Astrocyte (in vitro differentiated cells and primary cell): ENCODE results near the gene KCNQ1. TPM values are rescaled to one million over a fixed set of nuclear protein-coding genes. Genes with fewer than 3 reads are reported as not detected.

ENCODE experiments used
- DNase-seq: peaks from one replicate; pipeline ENCODE4 v3.0.0-alpha.2; 2010; ENCODE audit warnings: low read depth
- FAIRE-seq: peaks from 2 replicates; lab custom pipeline; 2011; peaks lifted over from hg19 to GRCh38; lab: Jason Lieb, UNC
- H2AFZ ChIP-seq: 2 replicates; pipeline ENCODE4 v1.6.0; 2012; ENCODE audit warnings: low read depth, low read length, inconsistent platforms
- H3K27ac ChIP-seq: 2 replicates; pipeline ENCODE4 v1.5.1; 2011; ENCODE audit warnings: low read depth, low read length, inconsistent platforms
- H3K27me3 ChIP-seq: 2 replicates; pipeline ENCODE4 v1.6.0; 2011; ENCODE audit warnings: low read length, inconsistent platforms; ENCODE audit not compliant: insufficient read depth
- H3K36me3 ChIP-seq: 2 replicates; pipeline ENCODE4 v1.5.1; 2011; ENCODE audit warnings: low read length, inconsistent platforms; ENCODE audit not compliant: insufficient read depth
- H3K4me1 ChIP-seq: 2 replicates; pipeline ENCODE4 v1.5.1; 2011; ENCODE audit warnings: low read length, inconsistent platforms; ENCODE audit not compliant: insufficient read depth
- H3K4me2 ChIP-seq: 2 replicates; pipeline ENCODE4 v1.6.0; 2012; ENCODE audit warnings: low read length, inconsistent platforms
- H3K4me3 ChIP-seq: 2 replicates; pipeline ENCODE4 v1.5.1; 2011; ENCODE audit warnings: low read depth, mild to moderate bottlenecking, low read length, inconsistent platforms; ENCODE audit not compliant: insufficient read depth
- H3K79me2 ChIP-seq: 2 replicates; pipeline ENCODE4 v1.6.0; 2012; ENCODE audit warnings: mild to moderate bottlenecking, low read length, inconsistent platforms; ENCODE audit not compliant: insufficient read depth
- H3K9ac ChIP-seq: 2 replicates; pipeline ENCODE4 v1.6.0; 2012; ENCODE audit warnings: mild to moderate bottlenecking, low read length, inconsistent platforms
- H3K9me3 ChIP-seq: 2 replicates; pipeline ENCODE4 v1.5.1; 2012; ENCODE audit warnings: low read depth, mild to moderate bottlenecking, low read length, inconsistent platforms; ENCODE audit not compliant: insufficient read depth
- H4K20me1 ChIP-seq: 2 replicates; pipeline ENCODE4 v1.6.0; 2012; ENCODE audit warnings: low read length, inconsistent platforms; ENCODE audit not compliant: insufficient read depth
- H3K27ac Mint-ChIP-seq: one replicate; pipeline ENCODE4 v1.8.0; 2021; ENCODE audit warnings: mild to moderate bottlenecking, mixed read lengths; ENCODE audit not compliant: unreplicated experiment
- H3K27me3 Mint-ChIP-seq: one replicate; pipeline ENCODE4 v1.8.0; 2021; ENCODE audit warnings: low read depth, mixed read lengths; ENCODE audit not compliant: unreplicated experiment
- H3K36me3 Mint-ChIP-seq: one replicate; pipeline ENCODE4 v1.8.0; 2021; ENCODE audit warnings: low read depth, mixed read lengths; ENCODE audit not compliant: unreplicated experiment
- H3K4me1 Mint-ChIP-seq: one replicate; pipeline ENCODE4 v1.8.0; 2021; ENCODE audit warnings: low read depth, mixed read lengths; ENCODE audit not compliant: unreplicated experiment
- H3K4me3 Mint-ChIP-seq: one replicate; pipeline ENCODE4 v1.8.0; 2021; ENCODE audit warnings: mild to moderate bottlenecking, moderate library complexity, mixed read lengths; ENCODE audit not compliant: unreplicated experiment
- H3K9me3 Mint-ChIP-seq: one replicate; pipeline ENCODE4 v1.8.0; 2021; ENCODE audit warnings: mild to moderate bottlenecking, mixed read lengths; ENCODE audit not compliant: unreplicated experiment
- EZH2 ChIP-seq: IDR thresholded peaks from 2 replicates; pipeline ENCODE4 v1.6.1; 2012; ENCODE audit warnings: mild to moderate bottlenecking, low read length, inconsistent platforms; ENCODE audit not compliant: insufficient read depth
- total RNA-seq: library from RNA; stranded (reverse); gene quantifications from 2 replicates; pipeline ENCODE4 v1.2.1, GENCODE V29; 2021
- TF ChIP-seq, protein P1 (sequence below): IDR thresholded peaks from 2 replicates; pipeline ENCODE4 v1.5.1; 2011; ENCODE audit warnings: low read depth, mild to moderate bottlenecking, inconsistent platforms, low read length, moderate library complexity; ENCODE audit not compliant: insufficient read depth

The KCNQ1 gene
- total RNA-seq, 1 donor from 2014 or later: not detected

- Mint-ChIP-seq H3K9me3 (peaks cover 13% of the 10 kb centered on the region), H3K27me3 (peaks cover 66% of the 10 kb centered on the region), H3K4me1 (no peaks in the 10 kb centered on the region), H3K36me3 (no peaks in the 10 kb centered on the region), H3K4me3 (no peak overlapping the region), H3K27ac (no peak overlapping the region)
- no peak for TF ChIP-seq EZH2
- TF ChIP-seq, protein P1, sequence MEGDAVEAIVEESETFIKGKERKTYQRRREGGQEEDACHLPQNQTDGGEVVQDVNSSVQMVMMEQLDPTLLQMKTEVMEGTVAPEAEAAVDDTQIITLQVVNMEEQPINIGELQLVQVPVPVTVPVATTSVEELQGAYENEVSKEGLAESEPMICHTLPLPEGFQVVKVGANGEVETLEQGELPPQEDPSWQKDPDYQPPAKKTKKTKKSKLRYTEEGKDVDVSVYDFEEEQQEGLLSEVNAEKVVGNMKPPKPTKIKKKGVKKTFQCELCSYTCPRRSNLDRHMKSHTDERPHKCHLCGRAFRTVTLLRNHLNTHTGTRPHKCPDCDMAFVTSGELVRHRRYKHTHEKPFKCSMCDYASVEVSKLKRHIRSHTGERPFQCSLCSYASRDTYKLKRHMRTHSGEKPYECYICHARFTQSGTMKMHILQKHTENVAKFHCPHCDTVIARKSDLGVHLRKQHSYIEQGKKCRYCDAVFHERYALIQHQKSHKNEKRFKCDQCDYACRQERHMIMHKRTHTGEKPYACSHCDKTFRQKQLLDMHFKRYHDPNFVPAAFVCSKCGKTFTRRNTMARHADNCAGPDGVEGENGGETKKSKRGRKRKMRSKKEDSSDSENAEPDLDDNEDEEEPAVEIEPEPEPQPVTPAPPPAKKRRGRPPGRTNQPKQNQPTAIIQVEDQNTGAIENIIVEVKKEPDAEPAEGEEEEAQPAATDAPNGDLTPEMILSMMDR: no peak
- Histone ChIP-seq H3K79me2 (no peaks in the 10 kb centered on the region), H4K20me1 (no peaks in the 10 kb centered on the region), H3K27ac (no peak overlapping the region), H3K4me3 (no peak overlapping the region), H2AFZ (no peak overlapping the region), H3K9ac (no peak overlapping the region), H3K9me3 (peaks cover 10% of the 10 kb centered on the region), H3K36me3 (no peaks in the 10 kb centered on the region), H3K4me1 (no peaks in the 10 kb centered on the region), H3K4me2 (no peak overlapping the region), H3K27me3 (peaks cover 20% of the 10 kb centered on the region)
- DNase-seq (no peak), FAIRE-seq (no peak)
These were observed 5.0 kb upstream of the KCNQ1 start for GRCh38 chr11:2439820-2440219.

- Mint-ChIP-seq H3K27ac (no peak overlapping the region), H3K4me1 (no peaks in the 10 kb centered on the region), H3K4me3 (no peak overlapping the region), H3K36me3 (no peaks in the 10 kb centered on the region), H3K9me3 (peaks cover 13% of the 10 kb centered on the region), H3K27me3 (peaks cover 71% of the 10 kb centered on the region)
- no peaks in the 10 kb centered on the region for H3K36me3 ChIP-seq
- DNase-seq: no peak
- TF ChIP-seq, protein P1: no peak
- no peak for TF ChIP-seq EZH2
- no peak overlapping the region for H3K27ac ChIP-seq
- no peaks in the 10 kb centered on the region for H3K79me2 ChIP-seq
- FAIRE-seq: no peak
- H3K27me3 ChIP-seq: peaks cover 20% of the 10 kb centered on the region
- no peak overlapping the region for H2AFZ ChIP-seq
- H3K9me3 ChIP-seq: peaks cover 10% of the 10 kb centered on the region
- no peaks in the 10 kb centered on the region for H3K4me1 ChIP-seq
- H3K4me2 ChIP-seq: no peak overlapping the region
- no peak overlapping the region for H3K9ac ChIP-seq
- no peaks in the 10 kb centered on the region for H4K20me1 ChIP-seq
- no peak overlapping the region for H3K4me3 ChIP-seq
These were observed 4.2 kb upstream of the KCNQ1 start for GRCh38 chr11:2440646-2441045.

DNA sequence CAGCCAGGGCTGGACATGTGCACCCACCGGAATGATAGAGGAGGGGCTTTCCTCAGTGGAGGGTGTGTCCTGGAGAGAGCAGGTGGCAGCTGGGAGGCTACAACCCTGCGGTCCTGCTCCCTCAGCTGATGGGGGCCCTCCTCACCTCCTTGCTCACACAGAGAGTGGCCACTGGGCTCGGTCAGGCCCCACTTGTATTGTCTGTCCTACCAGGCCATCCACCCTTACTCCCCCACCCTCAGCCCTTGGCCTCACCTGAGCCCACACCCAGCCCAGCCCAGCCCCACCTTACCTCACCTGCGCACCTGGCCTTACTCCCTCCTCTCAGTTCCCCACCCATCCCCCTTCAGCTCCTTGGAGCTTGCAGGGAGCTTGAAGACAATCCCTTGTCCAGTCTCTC, 3.6 kb upstream of the KCNQ1 start:
- TF ChIP-seq EZH2: no peak
- TF ChIP-seq, protein P1: no peak
- H4K20me1 ChIP-seq: no peaks in the 10 kb centered on the region
- H3K4me1 Mint-ChIP-seq: no peaks in the 10 kb centered on the region
- DNase-seq (no peak), FAIRE-seq (no peak)
- no peak overlapping the region for H3K27ac ChIP-seq
- H3K27me3 Mint-ChIP-seq: peaks cover 74% of the 10 kb centered on the region
- H3K9me3 ChIP-seq: peaks cover 10% of the 10 kb centered on the region
- H3K4me3 ChIP-seq: no peak overlapping the region
- H3K9ac ChIP-seq: no peak overlapping the region
- H3K4me1 ChIP-seq: no peaks in the 10 kb centered on the region
- H3K27me3 ChIP-seq: peaks cover 24% of the 10 kb centered on the region
- H3K4me2 ChIP-seq: no peak overlapping the region
- no peak overlapping the region for H3K27ac Mint-ChIP-seq
- no peaks in the 10 kb centered on the region for H3K36me3 ChIP-seq
- H3K4me3 Mint-ChIP-seq: no peak overlapping the region
- no peak overlapping the region for H2AFZ ChIP-seq
- peaks cover 13% of the 10 kb centered on the region for H3K9me3 Mint-ChIP-seq
- no peaks in the 10 kb centered on the region for H3K79me2 ChIP-seq
- no peaks in the 10 kb centered on the region for H3K36me3 Mint-ChIP-seq
